GM20000 (cell line): ENCODE measurements around the gene CMC1.

Source experiments
- DNase-seq: peaks from one replicate; pipeline ENCODE4 v3.0.0; 2012; ENCODE audit warnings: low spot score
- TF ChIP-seq, protein P1 (sequence below): IDR thresholded peaks from 2 replicates; pipeline ENCODE4 v1.5.1; 2012; ENCODE audit warnings: mild to moderate bottlenecking, control low read depth; ENCODE audit errors: extremely low read depth, missing control alignments

CMC1 gene

DNA sequence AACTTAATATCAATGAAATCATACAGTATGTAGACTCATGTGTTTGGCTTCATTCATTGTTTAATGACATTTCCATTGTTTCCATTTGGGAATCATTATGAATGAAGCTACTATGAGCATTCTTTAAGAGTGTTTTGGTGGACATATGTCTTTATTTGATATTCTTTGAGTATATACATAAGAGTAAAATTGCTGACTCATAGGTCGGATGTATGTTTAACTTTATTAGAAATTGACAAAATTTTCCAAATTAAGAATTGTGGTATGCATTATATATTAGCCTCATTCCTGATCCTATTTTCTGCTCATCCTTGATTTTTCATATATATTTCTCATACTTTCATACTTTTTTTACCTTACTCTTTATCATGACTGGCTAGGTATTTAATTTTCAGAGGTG is 28.7 kb upstream of the CMC1 start:
- TF ChIP-seq, protein P1, sequence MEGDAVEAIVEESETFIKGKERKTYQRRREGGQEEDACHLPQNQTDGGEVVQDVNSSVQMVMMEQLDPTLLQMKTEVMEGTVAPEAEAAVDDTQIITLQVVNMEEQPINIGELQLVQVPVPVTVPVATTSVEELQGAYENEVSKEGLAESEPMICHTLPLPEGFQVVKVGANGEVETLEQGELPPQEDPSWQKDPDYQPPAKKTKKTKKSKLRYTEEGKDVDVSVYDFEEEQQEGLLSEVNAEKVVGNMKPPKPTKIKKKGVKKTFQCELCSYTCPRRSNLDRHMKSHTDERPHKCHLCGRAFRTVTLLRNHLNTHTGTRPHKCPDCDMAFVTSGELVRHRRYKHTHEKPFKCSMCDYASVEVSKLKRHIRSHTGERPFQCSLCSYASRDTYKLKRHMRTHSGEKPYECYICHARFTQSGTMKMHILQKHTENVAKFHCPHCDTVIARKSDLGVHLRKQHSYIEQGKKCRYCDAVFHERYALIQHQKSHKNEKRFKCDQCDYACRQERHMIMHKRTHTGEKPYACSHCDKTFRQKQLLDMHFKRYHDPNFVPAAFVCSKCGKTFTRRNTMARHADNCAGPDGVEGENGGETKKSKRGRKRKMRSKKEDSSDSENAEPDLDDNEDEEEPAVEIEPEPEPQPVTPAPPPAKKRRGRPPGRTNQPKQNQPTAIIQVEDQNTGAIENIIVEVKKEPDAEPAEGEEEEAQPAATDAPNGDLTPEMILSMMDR = no peak
- DNase-seq = no peak

DNA sequence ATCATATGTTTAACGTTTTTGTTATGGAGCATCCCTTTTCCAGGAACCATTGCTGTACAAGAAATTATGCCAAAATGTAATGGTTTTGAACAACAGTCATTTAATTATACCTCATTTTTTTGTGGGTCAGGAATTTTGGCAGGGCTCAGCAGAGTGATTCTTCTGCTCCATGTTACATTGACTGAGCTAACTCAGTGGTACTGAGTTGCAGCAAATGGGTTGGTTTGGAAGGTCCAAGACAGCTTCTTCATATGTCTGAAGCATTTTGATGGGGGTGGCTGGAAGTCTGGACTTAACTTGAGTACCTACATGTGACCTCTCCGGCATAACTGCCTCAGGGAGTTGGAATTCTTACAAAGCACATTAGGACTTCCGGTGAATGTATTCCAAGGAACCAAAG is 26.0 kb upstream of the CMC1 start:
- DNase-seq = no peak
- TF ChIP-seq, protein P1 = no peak

DNA sequence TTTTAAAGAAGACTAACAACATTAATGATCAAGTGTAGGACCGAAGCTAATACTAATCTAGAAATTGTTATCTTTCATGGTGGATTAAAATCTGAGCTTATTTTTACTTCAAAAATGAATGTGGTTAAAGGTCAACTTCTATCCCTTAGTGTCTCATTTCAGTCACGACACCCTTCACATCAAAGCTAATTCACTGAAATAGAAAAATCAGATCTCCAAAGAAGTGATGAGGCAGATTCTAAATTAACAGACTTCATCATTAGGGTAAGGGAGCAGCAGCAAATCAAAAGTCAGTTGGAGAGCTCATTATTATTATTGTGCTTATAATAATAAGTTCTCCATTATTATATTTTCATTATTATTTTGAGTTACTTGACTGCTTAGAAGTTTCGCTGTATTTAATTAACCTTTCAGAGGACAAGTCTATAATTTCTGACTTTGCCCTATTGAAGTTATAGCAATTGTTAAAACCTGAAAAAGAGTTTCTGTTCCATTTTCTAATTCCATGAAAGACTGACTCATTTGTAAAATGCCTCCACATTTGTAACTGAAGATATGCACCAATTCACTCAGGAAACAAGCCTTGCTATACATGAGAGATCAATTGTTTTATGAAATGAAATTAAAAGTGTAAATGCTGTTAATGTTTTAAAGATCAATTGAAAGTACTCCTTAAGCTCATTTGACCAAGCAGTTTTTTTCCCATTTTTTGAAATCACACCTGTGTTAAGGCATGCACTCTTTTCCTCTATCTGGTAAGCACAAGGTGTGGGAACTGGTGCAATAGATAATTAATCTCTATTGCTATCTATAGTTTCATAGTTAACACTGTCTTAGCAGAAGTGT is 23.1 kb upstream of the CMC1 start:
- TF ChIP-seq, protein P1 = no peak
- no peak for DNase-seq

DNA sequence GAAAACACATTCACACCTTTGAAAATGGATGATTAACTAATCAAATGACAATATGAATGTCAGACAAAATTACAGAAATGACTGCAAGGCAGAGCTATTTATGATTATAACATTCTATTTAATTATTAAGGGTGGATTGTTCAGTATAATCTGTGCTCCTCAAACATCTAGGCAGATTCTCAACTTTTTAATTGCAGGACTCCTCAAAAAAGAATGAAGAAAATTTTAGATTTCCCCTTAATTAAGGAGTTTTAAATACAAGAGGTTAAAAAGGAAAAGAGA is 22.6 kb upstream of the CMC1 start:
- no peak for DNase-seq
- TF ChIP-seq, protein P1 = no peak

DNA sequence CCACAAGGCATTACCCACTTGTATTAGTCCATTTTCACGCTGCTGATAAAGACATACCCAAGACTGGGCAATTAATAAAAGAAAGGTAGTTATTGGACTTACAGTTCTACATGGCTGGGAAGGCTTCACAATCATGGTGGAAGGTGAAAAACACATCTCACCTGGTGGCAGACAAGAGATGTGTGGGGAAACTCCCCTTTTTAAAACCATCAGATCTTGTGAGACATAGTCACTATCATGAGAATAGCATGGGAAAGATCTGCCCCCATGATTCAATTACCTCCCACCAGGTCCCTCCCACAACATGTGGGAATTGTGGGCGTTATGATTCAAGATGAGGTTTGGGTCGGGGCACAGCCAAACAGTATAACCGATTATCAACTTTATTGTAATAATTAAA is 17.0 kb upstream of the CMC1 start:
- no peak for DNase-seq
- TF ChIP-seq, protein P1 = no peak

DNA sequence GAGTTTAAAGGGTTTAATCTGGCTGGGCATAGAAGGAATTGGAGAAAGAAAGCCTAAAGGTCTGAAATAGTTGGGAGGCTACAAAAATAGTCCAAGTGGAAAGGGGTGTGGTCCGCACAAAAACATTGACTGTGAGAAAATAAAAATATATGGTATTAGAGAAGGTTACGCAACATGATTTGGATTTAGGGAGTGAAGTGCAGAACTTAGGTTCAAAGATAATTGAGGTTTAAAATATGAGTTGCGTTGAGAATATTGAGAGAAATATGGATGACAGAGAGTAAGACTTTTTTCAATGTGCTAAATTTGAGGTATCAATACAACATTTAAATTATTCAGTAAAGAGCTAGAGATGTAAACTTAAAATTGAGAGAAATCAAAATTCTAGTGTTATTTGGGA is 15.4 kb upstream of the CMC1 start:
- TF ChIP-seq, protein P1 = no peak
- DNase-seq = no peak

DNA sequence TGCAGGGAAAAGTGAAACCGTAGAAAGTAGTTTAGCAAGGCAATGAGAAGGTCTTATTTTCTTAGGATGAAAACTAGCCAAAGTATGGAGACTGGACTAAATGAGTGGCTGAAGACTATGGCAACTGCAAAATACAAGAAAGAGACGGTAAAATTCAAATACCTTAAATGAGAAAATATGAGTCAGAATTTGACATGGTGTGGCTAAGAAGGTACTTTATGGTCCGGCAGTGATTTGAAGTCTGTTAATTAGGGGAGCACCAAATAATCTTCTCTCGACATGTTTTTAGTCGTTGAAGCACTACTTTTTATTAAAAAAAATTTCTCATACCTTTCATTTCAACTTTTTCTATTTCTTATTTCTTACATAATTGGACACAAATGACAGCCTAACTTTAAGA is 12.8 kb upstream of the CMC1 start:
- TF ChIP-seq, protein P1 = no peak
- no peak for DNase-seq
